22Rv1 (cell line): ENCODE results near the gene EVX1.

Experiments used
- ZFX ChIP-seq: fragments of 450-650 bp; IDR thresholded peaks from 2 replicates; pipeline ENCODE4 v1.6.1; 2017; ENCODE audit warnings: antibody characterized with exemption, borderline replicate concordance
- TF ChIP-seq, protein P1 (sequence below): fragments of 450-650 bp; IDR thresholded peaks from 2 replicates; pipeline ENCODE4 v1.5.1; 2017; ENCODE audit warnings: mild to moderate bottlenecking

DNA sequence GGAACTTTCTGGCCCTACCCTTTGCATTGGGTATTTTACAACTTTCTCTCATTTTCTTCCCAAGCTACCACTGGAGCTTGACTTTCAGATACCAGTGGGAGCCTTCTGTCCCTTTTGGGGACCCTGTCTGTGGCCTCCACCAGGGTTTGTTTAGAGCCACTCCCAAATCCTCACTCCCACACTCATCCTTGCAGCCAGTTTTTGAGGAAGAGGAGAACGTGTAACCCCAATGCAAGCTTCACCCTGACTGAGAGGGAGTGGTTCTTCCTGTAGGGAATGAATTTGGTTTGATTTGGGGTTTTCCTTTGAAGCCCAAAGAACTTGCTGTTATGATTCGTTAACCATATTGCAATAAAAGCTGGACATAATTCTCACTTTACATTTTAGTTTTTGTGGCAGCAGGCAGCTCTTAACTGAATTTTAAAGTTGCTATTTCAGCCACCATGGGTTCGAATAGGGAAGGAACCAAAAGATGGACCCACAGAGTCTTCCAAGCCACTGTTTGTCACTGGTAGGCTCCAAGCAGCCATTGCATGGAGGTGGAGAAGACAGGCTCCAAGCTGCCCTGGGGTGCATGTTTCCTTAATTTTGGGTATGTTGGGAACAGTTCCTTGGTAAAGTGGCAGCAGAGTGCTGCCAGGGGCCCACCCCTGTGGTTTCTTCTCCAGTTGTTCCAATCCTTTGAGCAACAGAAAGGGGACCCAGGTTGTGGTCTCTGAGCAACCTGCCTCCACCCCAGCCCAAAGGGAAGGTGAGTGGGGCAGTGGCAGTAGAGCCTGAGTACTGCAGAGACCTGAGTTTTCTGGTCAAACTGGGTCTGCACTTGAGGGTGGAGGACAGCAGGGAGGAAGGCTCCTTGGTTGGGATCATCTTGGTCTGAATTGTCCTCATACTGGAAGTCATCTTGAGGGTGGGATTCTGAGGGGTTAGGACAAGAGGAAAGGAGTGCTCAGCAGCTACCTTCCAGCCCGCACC, 5.1 kb downstream of the EVX1 start:
- TF ChIP-seq, protein P1, sequence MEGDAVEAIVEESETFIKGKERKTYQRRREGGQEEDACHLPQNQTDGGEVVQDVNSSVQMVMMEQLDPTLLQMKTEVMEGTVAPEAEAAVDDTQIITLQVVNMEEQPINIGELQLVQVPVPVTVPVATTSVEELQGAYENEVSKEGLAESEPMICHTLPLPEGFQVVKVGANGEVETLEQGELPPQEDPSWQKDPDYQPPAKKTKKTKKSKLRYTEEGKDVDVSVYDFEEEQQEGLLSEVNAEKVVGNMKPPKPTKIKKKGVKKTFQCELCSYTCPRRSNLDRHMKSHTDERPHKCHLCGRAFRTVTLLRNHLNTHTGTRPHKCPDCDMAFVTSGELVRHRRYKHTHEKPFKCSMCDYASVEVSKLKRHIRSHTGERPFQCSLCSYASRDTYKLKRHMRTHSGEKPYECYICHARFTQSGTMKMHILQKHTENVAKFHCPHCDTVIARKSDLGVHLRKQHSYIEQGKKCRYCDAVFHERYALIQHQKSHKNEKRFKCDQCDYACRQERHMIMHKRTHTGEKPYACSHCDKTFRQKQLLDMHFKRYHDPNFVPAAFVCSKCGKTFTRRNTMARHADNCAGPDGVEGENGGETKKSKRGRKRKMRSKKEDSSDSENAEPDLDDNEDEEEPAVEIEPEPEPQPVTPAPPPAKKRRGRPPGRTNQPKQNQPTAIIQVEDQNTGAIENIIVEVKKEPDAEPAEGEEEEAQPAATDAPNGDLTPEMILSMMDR = no peak
- TF ChIP-seq ZFX = no peak
